ENCODE results near the gene KCNJ12.

Gene KCNJ12

GRCh38 chr17:21467739-21468490 is 91.8 kb downstream of the KCNJ12 start:
- no peak for DNase-seq

Data from anterior cingulate cortex (tissue), 58 donors.